ENCODE results near the gene LAMA5.
A peak's percentile ranks its signal among the peaks of the same experiment; 100 is the strongest.

The LAMA5 gene

GRCh38 chr20:62305149-62305764 lies 61.9 kb downstream of the LAMA5 start:
- DNase-seq (ENCODE audit: low read depth), result no peak

- no peak for DNase-seq (ENCODE audit: low read depth)
These were observed 62.6 kb downstream of the LAMA5 start for GRCh38 chr20:62304331-62305148.

GRCh38 chr20:62303340-62304226 lies 63.5 kb downstream of the LAMA5 start:
- peak; percentile 48 for DNase-seq (ENCODE audit: low read depth)

GRCh38 chr20:62303062-62303339 lies 64.1 kb downstream of the LAMA5 start:
- no peak for DNase-seq (ENCODE audit: low read depth)

- DNase-seq (ENCODE audit: low read depth), result peak; percentile 98
These were observed 64.6 kb downstream of the LAMA5 start, which contains the start of gene ADRM1 for GRCh38 chr20:62302341-62303061. TSS of gene ADRM1 (plus strand) at chr20:62302997. CDS start at chr20:62303569, 572 bp downstream.

- peak; percentile 99 for DNase-seq (ENCODE audit: low read depth)
These were observed 65.3 kb downstream of the LAMA5 start for GRCh38 chr20:62301773-62302340.

GRCh38 chr20:62301111-62301668 lies 65.9 kb downstream of the LAMA5 start:
- DNase-seq (ENCODE audit: low read depth), result no peak

GRCh38 chr20:62300319-62300718 lies 66.8 kb downstream of the LAMA5 start:
- no peak for DNase-seq (ENCODE audit: low read depth)

- no peak for DNase-seq (ENCODE audit: low read depth)
These were observed 67.4 kb downstream of the LAMA5 start for GRCh38 chr20:62299666-62300236.

- DNase-seq (ENCODE audit: low read depth), result no peak
These were observed 68.4 kb downstream of the LAMA5 start for GRCh38 chr20:62298577-62299249.

GRCh38 chr20:62297449-62298227 lies 69.5 kb downstream of the LAMA5 start:
- DNase-seq (ENCODE audit: low read depth), result no peak

- no peak for DNase-seq (ENCODE audit: low read depth)
These were observed 70.2 kb downstream of the LAMA5 start for GRCh38 chr20:62296724-62297448.

GRCh38 chr20:62294516-62294915 lies 72.6 kb downstream of the LAMA5 start:
- DNase-seq (ENCODE audit: low read depth), result no peak

GRCh38 chr20:62293946-62294345 lies 73.2 kb downstream of the LAMA5 start:
- no peak for DNase-seq (ENCODE audit: low read depth)

GRCh38 chr20:62293111-62293784 lies 73.9 kb downstream of the LAMA5 start:
- DNase-seq (ENCODE audit: low read depth), result no peak

- DNase-seq (ENCODE audit: low read depth), result no peak
These were observed 75.0 kb downstream of the LAMA5 start for GRCh38 chr20:62292108-62292507.

- no peak for DNase-seq (ENCODE audit: low read depth)
These were observed 75.7 kb downstream of the LAMA5 start for GRCh38 chr20:62291251-62292066.

Data from ELR (cell line).